GM19372 (cell line): Measurements from ENCODE around the gene CEP170B.
"Not testable (repeated sequence)": the region's sequence is repeated elsewhere in the genome, so short reads cannot be mapped to it uniquely, and the experiment has no call there.

Experiments
- ATAC-seq: cut with Tn5 transposase; IDR thresholded peaks from one replicate; pipeline ENCODE4 v1.9.1; 2021; ENCODE audit warnings: mild to moderate bottlenecking, low read depth, moderate library complexity; ENCODE audit not compliant: unreplicated experiment

The CEP170B gene

DNA sequence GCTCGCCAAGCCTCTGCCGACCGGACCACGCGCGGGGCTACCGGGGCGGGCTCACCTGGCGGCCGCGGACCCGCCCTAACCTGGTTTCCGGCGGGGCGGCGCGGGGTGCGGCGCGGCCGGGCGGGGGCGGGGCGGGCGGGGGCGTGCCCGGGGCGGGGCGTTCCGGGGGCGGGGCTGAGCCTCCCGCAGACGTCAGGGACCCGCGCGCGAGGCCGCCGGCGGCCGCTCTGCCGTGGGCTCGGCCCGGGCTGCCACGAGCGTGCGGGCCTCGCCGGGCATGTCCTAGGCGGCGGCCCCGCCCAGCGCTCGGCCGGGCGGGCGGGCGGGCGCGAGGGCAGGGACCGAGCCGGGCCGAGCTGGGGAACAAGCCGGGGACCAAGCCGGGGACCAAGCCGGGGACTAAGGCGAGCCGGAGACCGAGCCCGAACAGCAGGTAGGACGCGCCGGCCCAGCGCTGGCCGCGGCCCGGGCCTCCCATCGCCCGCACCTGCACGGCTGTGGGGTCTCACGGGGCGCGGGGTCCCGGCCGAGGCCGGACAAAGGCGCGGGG lies at the start of gene CEP170B:
Gene CEP170B (plus strand): TSS at position 188 of the 550 bp plus-strand sequence. CDS start 3,183 bp downstream, outside the sequence.
- ATAC-seq: no peak

DNA sequence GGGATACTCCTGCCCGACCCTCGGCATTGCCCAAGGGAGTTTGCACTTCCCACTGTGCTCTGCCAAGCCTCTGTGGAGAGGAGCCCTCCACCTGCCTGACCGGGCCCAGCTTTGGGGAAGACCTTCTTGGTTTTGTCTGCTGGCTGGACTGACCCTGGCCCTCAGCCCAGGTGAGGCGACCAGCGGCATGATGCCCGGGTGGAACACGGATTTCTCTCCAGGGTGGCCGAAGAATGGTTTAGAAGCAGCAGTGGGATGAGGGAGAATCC lies 48.5 kb upstream of the CEP170B start:
- ATAC-seq: no peak

- no peak for ATAC-seq
Measured at GRCh38 chr14:104817930-104818713, 46.9 kb upstream of the CEP170B start.

DNA sequence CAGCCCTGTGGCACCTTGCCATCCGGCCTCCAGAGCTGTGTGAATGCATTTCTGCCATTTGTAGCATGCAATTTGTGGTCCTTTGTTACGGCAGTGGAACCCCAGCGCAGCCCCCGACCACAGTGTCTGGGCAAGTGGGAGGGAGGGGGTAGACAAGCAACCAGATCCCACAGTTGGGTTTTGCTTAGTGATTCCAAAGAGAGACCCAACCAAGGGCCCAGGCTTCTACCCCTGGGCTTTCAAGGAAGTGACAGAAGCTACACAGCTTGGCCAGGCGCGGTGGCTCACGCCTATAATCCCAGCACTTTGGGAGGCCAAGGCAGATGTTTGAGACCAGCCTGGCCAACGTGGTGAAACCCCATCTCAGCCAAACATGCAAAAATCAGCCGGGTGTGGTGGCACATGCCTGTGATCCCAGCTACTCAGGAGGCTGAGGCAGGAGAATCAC lies 46.3 kb upstream of the CEP170B start:
- no peak for ATAC-seq

DNA sequence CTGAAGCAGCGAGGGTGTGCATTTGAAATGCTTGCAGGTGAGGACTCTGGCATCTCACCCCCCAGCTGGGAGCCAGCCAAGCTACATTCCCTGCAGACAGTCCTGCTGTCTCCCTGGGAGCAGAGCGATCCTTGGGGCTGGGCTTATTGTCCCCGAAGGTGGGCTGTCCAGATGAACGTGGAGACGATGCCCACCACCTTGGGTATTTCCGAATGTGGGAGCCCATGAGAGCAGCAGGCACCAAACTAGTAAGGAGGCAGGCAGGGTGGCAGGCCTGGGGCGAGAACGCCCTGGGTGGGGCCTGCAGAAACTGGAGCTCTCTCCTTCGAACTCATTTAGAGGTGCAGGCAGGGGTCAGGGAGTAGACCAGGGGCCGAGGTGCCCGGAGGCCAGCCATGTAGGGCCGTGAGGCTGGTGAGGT lies 45.7 kb upstream of the CEP170B start:
- no peak for ATAC-seq

- ATAC-seq: no peak
Measured at GRCh38 chr14:104820669-104821228, 44.3 kb upstream of the CEP170B start.

DNA sequence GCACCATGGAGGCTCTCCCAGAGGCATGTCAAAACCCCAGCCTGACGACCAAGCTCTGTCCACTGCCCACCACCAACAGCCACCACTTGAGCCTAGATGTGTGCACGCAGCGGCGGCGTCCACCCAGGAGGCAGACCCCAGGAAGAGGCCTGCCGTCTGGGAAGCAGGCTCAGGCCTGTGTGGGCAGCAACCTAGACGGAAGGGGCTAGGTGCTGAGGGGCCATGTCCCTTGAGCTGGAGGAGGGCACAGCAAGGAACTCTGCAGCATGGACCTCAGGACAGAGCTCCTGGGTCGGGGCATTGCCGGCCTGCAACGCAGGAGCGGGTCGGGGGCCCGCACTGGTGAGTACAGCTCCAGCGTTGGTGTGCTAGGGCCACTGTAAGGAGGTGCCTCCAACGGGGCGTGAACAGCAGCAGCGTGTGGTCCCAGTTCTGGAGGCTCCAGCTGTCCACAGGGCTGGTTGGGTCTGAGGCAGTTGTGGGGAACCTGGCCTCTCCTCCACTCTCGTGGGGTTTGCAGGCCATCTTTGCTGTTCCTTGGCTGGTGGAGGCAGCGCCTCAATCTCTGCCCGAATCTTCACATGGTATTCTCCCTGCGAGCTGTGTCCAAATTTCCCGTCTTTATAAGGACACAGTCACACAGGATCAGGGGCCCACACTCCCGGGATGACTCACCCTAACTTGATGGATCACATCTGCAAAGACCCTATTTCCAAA lies 43.7 kb upstream of the CEP170B start:
- ATAC-seq: no peak

DNA sequence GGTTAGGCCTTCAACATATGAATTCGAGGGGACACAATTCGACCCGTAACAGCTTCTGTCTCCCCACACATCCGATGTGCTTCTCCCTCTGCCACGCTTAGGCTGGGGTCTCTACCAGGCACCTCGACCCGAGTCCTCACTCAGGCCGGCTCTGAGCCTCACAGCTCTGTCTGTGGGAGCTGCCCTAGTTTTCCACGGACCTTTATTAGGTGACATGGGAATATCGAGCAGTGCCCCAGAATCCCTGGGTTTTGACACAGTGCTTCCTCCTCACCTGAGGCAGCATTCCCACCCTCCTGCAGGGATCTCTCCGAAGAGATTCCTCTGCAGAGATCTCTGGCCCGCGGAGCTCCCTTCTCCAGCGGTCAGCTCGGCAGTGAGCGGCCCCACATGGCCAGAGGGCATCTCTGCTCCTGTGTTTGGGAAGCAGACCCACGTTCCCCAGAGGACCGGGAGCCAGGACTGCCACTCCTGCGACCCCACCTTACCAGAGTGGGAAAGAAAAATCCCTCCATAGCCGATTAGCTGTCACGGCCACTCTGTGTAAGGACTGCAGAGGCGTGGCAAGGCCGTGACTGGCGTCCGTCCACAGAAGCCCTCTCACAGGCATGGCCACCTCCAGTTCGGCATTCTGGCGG lies 43.0 kb upstream of the CEP170B start:
- no peak for ATAC-seq

DNA sequence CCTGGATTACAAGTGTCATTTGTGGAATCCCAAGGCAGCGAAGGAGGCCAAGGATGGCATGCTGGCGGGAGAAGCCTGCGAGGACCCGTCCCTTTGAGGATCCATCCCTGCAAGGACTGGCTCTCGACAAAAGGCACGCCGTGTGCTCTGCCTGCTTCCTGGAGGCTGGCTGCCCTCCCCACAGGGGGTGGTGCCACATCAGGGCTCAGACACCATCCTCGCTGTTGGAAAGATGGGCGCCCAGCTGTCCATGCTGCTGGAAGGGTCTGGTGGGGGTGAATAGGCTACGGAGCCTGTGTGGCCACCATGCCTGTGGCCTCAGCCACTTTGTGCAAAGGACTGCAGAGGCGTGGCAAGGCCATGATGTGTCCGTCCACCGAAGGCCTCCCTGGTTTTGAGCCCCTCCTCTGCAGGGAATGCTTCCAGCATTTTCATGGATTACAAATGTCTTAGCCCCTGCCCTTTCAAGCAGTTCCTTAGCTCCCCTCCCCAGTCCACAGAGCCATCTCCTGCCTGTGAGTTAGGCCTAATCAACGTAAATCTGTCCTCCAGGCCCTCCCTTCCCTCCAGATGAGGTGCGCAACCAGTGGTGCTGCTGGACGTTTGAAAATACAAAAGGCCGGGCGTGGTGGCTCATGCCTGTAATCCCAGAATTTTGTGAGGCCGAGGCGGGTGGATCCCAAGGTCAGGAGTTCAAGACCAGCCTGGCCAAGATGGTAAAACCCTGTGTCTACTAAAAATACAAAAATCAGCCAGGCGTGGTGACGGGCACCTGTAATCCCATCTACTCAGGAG lies 42.0 kb upstream of the CEP170B start:
- no peak for ATAC-seq

- ATAC-seq: no peak
Measured at GRCh38 chr14:104824353-104824997, 40.6 kb upstream of the CEP170B start.

GRCh38 chr14:104826189-104826860 lies 38.7 kb upstream of the CEP170B start:
- peak; percentile 77 for ATAC-seq

- no peak for ATAC-seq
Measured at GRCh38 chr14:104826861-104827176, 38.2 kb upstream of the CEP170B start.

GRCh38 chr14:104827177-104828055 lies 37.7 kb upstream of the CEP170B start:
- ATAC-seq: no peak

DNA sequence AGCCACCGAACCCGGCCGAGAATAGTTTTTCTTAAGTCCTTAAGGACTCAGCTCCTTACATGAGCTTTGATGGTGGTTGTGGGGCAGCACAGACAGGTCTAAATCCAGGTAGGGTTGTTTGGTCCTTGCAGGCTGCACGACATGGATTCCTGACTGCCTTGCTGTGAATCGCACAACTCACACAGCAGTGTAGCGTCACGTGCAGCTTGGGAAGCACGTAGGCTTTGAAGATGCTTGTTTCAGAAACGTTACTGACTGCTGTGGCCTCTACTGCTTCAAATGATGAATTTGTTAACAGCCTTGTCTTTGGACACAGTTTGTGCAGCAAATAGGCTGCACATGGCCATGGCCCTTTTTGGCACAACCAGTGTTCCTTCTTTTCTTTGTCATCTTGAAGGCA lies 34.3 kb upstream of the CEP170B start:
- ATAC-seq: no peak

DNA sequence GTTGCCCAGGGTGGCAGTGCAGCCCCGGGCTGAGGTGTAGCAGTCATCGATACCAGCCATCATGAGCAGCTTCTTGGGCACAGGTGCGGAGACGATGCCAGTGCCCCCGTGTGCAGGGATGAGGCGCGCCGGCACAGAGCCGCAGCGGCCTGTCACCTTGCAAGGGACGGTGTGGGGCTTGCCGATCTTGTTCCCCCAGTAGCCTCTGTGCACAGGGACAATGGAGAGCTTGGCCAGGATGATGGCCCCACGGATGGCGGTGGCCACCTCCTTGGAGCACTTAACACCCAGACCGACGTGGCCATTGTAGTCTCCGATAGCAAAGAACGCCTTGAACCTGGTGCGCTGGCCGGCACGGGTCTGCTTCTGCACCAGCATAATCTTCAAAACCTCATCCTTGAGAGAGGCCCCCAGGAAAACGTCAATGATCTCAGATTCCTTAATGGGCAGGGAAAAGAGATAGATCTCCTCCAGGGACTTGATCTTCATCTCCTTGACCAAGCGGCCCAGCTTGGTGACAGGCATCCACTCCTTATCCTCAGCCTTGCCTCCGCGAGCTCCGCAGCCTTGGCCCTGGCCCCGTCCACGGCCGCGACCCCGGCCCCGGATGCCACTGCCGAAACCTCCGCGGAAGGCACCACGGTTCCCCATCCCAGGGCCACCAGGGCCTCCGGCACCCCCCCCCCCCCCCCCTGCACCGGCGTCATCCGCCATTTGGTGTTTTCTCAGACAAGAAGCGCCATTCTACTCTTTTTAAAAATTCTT lies 28.7 kb upstream of the CEP170B start:
- ATAC-seq: not testable (repeated sequence)

GRCh38 chr14:104841730-104842129 lies 23.3 kb upstream of the CEP170B start:
- no peak for ATAC-seq

- no peak for ATAC-seq
Measured at GRCh38 chr14:104843006-104843405, 22.1 kb upstream of the CEP170B start.
